SK-N-SH (cell line): ENCODE data around the gene FKBP6. TPM values are rescaled to one million over a fixed set of nuclear protein-coding genes. Genes with fewer than 3 reads are reported as not detected.

ENCODE experiments used
- CTCF ChIA-PET: fragments of 300-600, 350-600 bp; formaldehyde crosslinking; extraction: SDS; loops from one replicate; lab custom pipeline; 2021; lab: Yijun Ruan, JAX
- POLR2A ChIA-PET: fragments of 350-600 bp; sonication (Branson Sonifier 250); formaldehyde crosslinking; extraction: SDS; loops from one replicate; lab custom pipeline; 2020; ENCODE audit warnings: antibody characterized with exemption, inconsistent platforms; lab: Yijun Ruan, JAX
- DNase-seq: peaks from one replicate; pipeline ENCODE4 v3.0.0; 2012
- H2AFZ ChIP-seq: fragments of 200-600 bp; sonication (generic); 2 replicates; pipeline ENCODE4 v1.8.1; 2016; ENCODE audit warnings: antibody characterized with exemption, mild to moderate bottlenecking, low read depth
- H3F3A ChIP-seq: fragments of 200-600 bp; sonication (generic); replicated peaks from 2 replicates; pipeline ENCODE3; 2016; ENCODE audit warnings: antibody characterized with exemption, mild to moderate bottlenecking; ENCODE audit not compliant: insufficient read depth
- H3K27ac ChIP-seq, 2 experiments: fragments of 200-500 bp in 1 of 2; fragments of 200-600 bp in 1 of 2; sonication (Bioruptor generic) in 1 of 2; sonication (generic), shearing (Covaris generic) in 1 of 2; 2 replicates each; pipeline versions ENCODE4 v1.5.1 to v1.6.1; 2014 to 2016; ENCODE audit warnings: low read depth in 2 of 2, inconsistent platforms in 1 of 2, low read length in 1 of 2, mild to moderate bottlenecking in 1 of 2, mixed read lengths in 1 of 2
- H3K27me3 ChIP-seq: fragments of 200-600 bp; sonication (generic), shearing (Covaris generic); 2 replicates; pipeline ENCODE4 v1.6.1; 2016; ENCODE audit warnings: mixed run types; ENCODE audit not compliant: insufficient read depth
- H3K36me3 ChIP-seq, 2 experiments: fragments of 200-500 bp in 1 of 2; fragments of 200-600 bp in 1 of 2; sonication (Bioruptor generic) in 1 of 2; sonication (generic) in 1 of 2; replicated peaks in 1 of 2; 2 replicates each; pipeline versions ENCODE3 to v1.5.1; 2014 to 2016; ENCODE audit warnings: low read length in 1 of 2, mild to moderate bottlenecking in 1 of 2; ENCODE audit not compliant: insufficient read depth in 2 of 2, control insufficient read depth in 1 of 2
- H3K4me1 ChIP-seq, 2 experiments: fragments of 200-500 bp in 1 of 2; fragments of 200-600 bp in 1 of 2; sonication (Bioruptor generic) in 1 of 2; sonication (generic), shearing (Covaris generic) in 1 of 2; 2 replicates each; pipeline versions ENCODE4 v1.5.1 to v1.6.1; 2014 to 2016; ENCODE audit warnings: low read depth in 1 of 2, low read length in 1 of 2, mixed run types in 1 of 2; ENCODE audit not compliant: insufficient read depth in 2 of 2, control insufficient read depth in 1 of 2
- H3K4me2 ChIP-seq: fragments of 200-600 bp; sonication (generic), shearing (Covaris generic); 2 replicates; pipeline ENCODE4 v1.6.1; 2017; ENCODE audit warnings: mixed run types
- H3K4me3 ChIP-seq, 2 experiments: fragments of 200-500 bp in 1 of 2; fragments of 200-600 bp in 1 of 2; sonication (Bioruptor generic) in 1 of 2; sonication (generic), shearing (Covaris generic) in 1 of 2; 2 replicates each; pipeline versions ENCODE4 v1.5.1 to v1.8.1; 2014 to 2016; ENCODE audit warnings: low read depth in 2 of 2, inconsistent platforms in 1 of 2, low read length in 1 of 2, mild to moderate bottlenecking in 1 of 2, mixed read lengths in 1 of 2, moderate library complexity in 1 of 2
- H3K79me2 ChIP-seq: fragments of 200-600 bp; sonication (generic); 2 replicates; pipeline ENCODE4 v1.8.1; 2017; ENCODE audit warnings: mild to moderate bottlenecking; ENCODE audit not compliant: insufficient read depth
- H3K9ac ChIP-seq: fragments of 200-600 bp; sonication (generic); 2 replicates; pipeline ENCODE4 v1.6.1; 2017; ENCODE audit warnings: mixed run types
- H3K9me2 ChIP-seq: fragments of 200-600 bp; sonication (generic); 2 replicates; pipeline ENCODE4 v1.6.1; 2017; ENCODE audit warnings: mixed run types
- H3K9me3 ChIP-seq: fragments of 200-600 bp; sonication (generic); 2 replicates; pipeline ENCODE4 v1.6.1; 2017; ENCODE audit warnings: mixed run types, mild to moderate bottlenecking, moderate library complexity
- H4K20me1 ChIP-seq: fragments of 200-600 bp; sonication (generic); 2 replicates; pipeline ENCODE4 v1.6.1; 2017; ENCODE audit warnings: mild to moderate bottlenecking, mixed run types; ENCODE audit not compliant: insufficient read depth
- CHD2 ChIP-seq: fragments of 150-350 bp; IDR thresholded peaks from 2 replicates; pipeline ENCODE4 v1.6.1; 2018; ENCODE audit warnings: low read length; ENCODE audit not compliant: partially characterized antibody
- EP300 ChIP-seq, 2 experiments: IDR thresholded peaks; 2 replicates each; pipeline versions ENCODE4 v1.4.0 to v1.6.1; 2012; ENCODE audit warnings: borderline replicate concordance in 1 of 2, low read depth in 1 of 2, low read length in 1 of 2
- EZH2phosphoT487 ChIP-seq: fragments of 200-600 bp; sonication (generic); IDR thresholded peaks from 2 replicates; pipeline ENCODE4 v1.6.1; 2017; ENCODE audit warnings: low read depth, mixed run types, mild to moderate bottlenecking, antibody characterized with exemption, moderate library complexity, borderline replicate concordance
- FOSL2 ChIP-seq: IDR thresholded peaks from 2 replicates; pipeline ENCODE4 v1.4.0; 2012; ENCODE audit warnings: low read depth, mild to moderate bottlenecking, moderate library complexity, borderline replicate concordance
- GABPA ChIP-seq: IDR thresholded peaks from 2 replicates; pipeline ENCODE4 v1.4.0; 2012; ENCODE audit warnings: low read depth, mild to moderate bottlenecking
- GATA2 ChIP-seq: sonication (generic); formaldehyde crosslinking; IDR thresholded peaks from 2 replicates; pipeline ENCODE4 v1.5.0; 2020; ENCODE audit warnings: mild to moderate bottlenecking, missing genetic modification reagents
- JUND ChIP-seq: IDR thresholded peaks from 2 replicates; pipeline ENCODE4 v1.4.0; 2012
- MAX ChIP-seq: IDR thresholded peaks from 2 replicates; pipeline ENCODE4 v1.4.0; 2012; ENCODE audit warnings: low read depth
- NRF1 ChIP-seq: IDR thresholded peaks from 2 replicates; pipeline ENCODE4 v1.6.1; 2012; ENCODE audit warnings: low read depth, mild to moderate bottlenecking, low read length
- RFX5 ChIP-seq: IDR thresholded peaks from 2 replicates; pipeline ENCODE4 v1.6.1; 2012; ENCODE audit warnings: mild to moderate bottlenecking, improper control_type of control experiment, low read length
- RXRA ChIP-seq: IDR thresholded peaks from 2 replicates; pipeline ENCODE4 v1.4.0; 2012; ENCODE audit warnings: low read depth, mild to moderate bottlenecking, borderline replicate concordance
- TCF12 ChIP-seq: IDR thresholded peaks from 2 replicates; pipeline ENCODE4 v1.4.0; 2012
- TEAD4 ChIP-seq: IDR thresholded peaks from 2 replicates; pipeline ENCODE4 v1.4.0; 2012; ENCODE audit warnings: mild to moderate bottlenecking, borderline replicate concordance; ENCODE audit not compliant: insufficient read depth
- ZBTB33 ChIP-seq: IDR thresholded peaks from 2 replicates; pipeline ENCODE4 v1.4.0; 2012; ENCODE audit warnings: low read depth, borderline replicate concordance
- WGBS: methylation state at CpG from one replicate; pipeline ENCODE4 v1.1.6; 2017; ENCODE audit warnings: low lambda C conversion rate; 5-methylcytosine and 5-hydroxymethylcytosine counted together
- polyA plus RNA-seq, 3 experiments: library from polyadenylated mRNA; depleted of rRNA; stranded (reverse); fragments of >200 nt; gene quantifications; 2 replicates each; pipeline ENCODE4 v1.2.3, GENCODE V29; 2012

Gene FKBP6
- polyA plus RNA-seq, 1 of the 3 experiments (the other 2 are of a cell fraction), result not detected

- H3K4me1 ChIP-seq, result peaks cover 0 to 4% of the 10 kb centered on the region in 2 experiments; a peak in 1 of 4 replicates
- no peak overlapping the region for H3K4me2 ChIP-seq
- POLR2A ChIA-PET, result no interaction called here
- CTCF ChIA-PET, result interaction anchor here (1.1 to 7.7 kb wide), 3 partner anchors 12 to 97 kb away, joined by 3 to 44 read pairs (median 6); no protein-coding TSS in a partner anchor
- 73% methylated on average over 7 of the region's 9 CpGs for WGBS
- H3F3A ChIP-seq, result no peaks in the 10 kb centered on the region
- H3K9me3 ChIP-seq, result no peaks in the 10 kb centered on the region
- H4K20me1 ChIP-seq, result no peaks in the 10 kb centered on the region
- no peak overlapping the region for H3K4me3 ChIP-seq
- H2AFZ ChIP-seq, result no peak overlapping the region
- no peaks in the 10 kb centered on the region for H3K79me2 ChIP-seq
- no peaks in the 10 kb centered on the region for H3K9me2 ChIP-seq
- peaks cover 21% of the 10 kb centered on the region; the same call in 1 of the 2 replicates for H3K27me3 ChIP-seq
- no peak overlapping the region for H3K27ac ChIP-seq
- H3K36me3 ChIP-seq, result no peaks in the 10 kb centered on the region
- no peak for DNase-seq
- no peak overlapping the region for H3K9ac ChIP-seq
- TF ChIP-seq ZBTB33 (no peak), TEAD4 (no peak), GABPA (no peak), FOSL2 (no peak), EZH2phosphoT487 (no peak), TCF12 (no peak), RXRA (no peak), EP300 (IDR thresholded peaks at IDR 0.05; ENCODE audit: borderline replicate concordance in 1 of 2, low read depth in 1 of 2, low read length in 1 of 2) (no peak), JUND (no peak), CHD2 (no peak)
Observed at GRCh38 chr7:73354196-73354595, 26.2 kb downstream of the FKBP6 start.

GRCh38 chr7:73354821-73355220 is 26.9 kb downstream of the FKBP6 start:
- Histone ChIP-seq H3F3A (no peaks in the 10 kb centered on the region), H3K27ac (no peak overlapping the region), H3K4me2 (no peak overlapping the region), H3K9me2 (no peaks in the 10 kb centered on the region), H3K36me3 (no peaks in the 10 kb centered on the region), H3K27me3 (peaks cover 21% of the 10 kb centered on the region; the same call in 1 of the 2 replicates), H3K4me1 (peaks cover 0 to 4% of the 10 kb centered on the region in 2 experiments; a peak in 1 of 4 replicates), H3K9ac (no peak overlapping the region), H2AFZ (no peak overlapping the region), H3K4me3 (no peak overlapping the region), H3K9me3 (no peaks in the 10 kb centered on the region), H4K20me1 (no peaks in the 10 kb centered on the region), H3K79me2 (no peaks in the 10 kb centered on the region)
- 79% methylated on average over 17 of the region's 17 CpGs for WGBS
- CTCF ChIA-PET, result interaction anchor here (1.1 to 7.7 kb wide), 3 partner anchors 9 to 97 kb away, joined by 4 to 44 read pairs (median 6); no protein-coding TSS in a partner anchor
- TF ChIP-seq EP300 (IDR thresholded peaks at IDR 0.05; ENCODE audit: borderline replicate concordance in 1 of 2, low read depth in 1 of 2, low read length in 1 of 2), result no peak
- TF ChIP-seq GATA2, result no peak
- no peak for TF ChIP-seq ZBTB33
- TF ChIP-seq NRF1, result no peak
- no peak for TF ChIP-seq RFX5
- TF ChIP-seq MAX, result no peak
- TF ChIP-seq GABPA, result no peak
- POLR2A ChIA-PET, result no interaction called here
- DNase-seq, result no peak
